Measurements from ENCODE around the gene GPR78.
"Not testable (repeated sequence)": the region's sequence is repeated elsewhere in the genome, so short reads cannot be mapped to it uniquely, and the experiment has no call there.

GPR78 gene

DNA sequence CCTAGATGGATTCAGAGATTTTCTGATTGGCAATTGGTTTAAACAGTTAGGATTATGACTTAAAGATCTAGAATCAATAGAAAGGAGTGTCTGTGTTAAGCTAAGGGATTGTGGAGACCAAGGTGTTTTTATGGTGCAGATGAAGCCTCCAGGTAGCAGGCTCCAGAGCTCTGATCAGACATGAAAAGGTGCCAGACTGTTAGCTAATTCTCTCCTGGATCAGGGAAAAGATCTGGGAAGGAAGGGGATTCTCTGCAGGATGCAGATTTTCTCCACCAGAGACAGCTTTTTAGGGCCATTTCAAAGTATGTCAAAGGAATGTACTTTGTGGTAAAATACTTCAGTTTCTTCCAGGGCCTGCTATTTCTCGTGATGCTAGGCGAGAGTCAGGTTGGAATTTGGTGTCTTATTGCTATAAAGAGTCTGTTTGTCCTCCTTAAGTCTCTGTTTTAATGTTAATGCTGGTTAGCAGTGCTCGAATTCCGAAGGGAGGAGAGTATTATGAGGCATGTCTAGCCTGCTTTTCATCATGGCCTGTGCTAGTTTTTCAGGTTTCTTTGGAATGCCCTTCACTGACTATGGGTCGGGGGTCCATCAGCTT is 12.0 kb upstream of the GPR78 start:
- no peak for DNase-seq

GRCh38 chr4:8570201-8570600 is 10.0 kb upstream of the GPR78 start:
- DNase-seq: no peak

- no peak for DNase-seq
Measured at GRCh38 chr4:8571702-8572685, 8.2 kb upstream of the GPR78 start.

DNA sequence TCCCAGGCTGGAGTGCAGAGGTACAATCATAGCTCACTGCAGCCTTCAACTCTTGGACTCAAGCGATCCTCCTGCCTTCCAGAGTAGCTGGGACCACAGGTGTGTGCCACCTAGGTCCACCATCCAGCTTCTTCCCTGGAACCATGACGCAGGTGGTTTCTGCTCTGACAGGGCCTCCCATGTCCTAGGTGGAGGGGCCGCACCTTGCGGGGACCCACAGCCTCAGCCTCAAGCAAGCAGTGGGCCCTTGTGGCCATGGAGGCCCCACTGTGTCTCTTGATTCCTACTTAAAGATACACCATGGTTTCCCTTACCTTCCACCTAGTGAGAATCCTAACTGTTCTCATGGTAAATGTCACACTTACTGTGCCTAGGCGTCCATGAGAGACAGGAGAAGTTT is 6.9 kb upstream of the GPR78 start:
- DNase-seq: no peak

GRCh38 chr4:8574796-8575370 is 5.3 kb upstream of the GPR78 start:
- no peak for DNase-seq

DNA sequence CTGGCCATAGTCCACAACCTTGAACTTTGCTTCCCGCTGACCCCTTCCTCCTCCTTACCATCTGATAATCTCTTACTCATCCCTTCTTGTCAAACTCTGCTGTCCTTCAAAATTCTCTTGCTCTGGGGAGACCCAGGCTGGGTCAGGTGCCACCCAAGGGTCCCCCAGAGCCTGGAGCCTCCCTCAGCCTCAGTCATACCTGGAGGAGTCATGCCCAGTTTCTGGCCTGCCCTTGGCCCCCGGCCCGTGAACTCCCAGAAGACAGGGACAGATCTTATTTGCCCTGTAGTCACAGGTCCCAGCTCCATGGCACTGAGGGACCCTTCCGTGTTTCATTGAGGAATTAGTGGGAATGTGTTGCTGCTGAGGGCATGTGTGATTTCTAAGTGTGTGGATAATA is 4.7 kb upstream of the GPR78 start:
- no peak for DNase-seq

GRCh38 chr4:8576591-8576990 is 3.6 kb upstream of the GPR78 start:
- DNase-seq: not testable (repeated sequence)

- no peak for DNase-seq
Measured at GRCh38 chr4:8577046-8577445, 3.1 kb upstream of the GPR78 start.

DNA sequence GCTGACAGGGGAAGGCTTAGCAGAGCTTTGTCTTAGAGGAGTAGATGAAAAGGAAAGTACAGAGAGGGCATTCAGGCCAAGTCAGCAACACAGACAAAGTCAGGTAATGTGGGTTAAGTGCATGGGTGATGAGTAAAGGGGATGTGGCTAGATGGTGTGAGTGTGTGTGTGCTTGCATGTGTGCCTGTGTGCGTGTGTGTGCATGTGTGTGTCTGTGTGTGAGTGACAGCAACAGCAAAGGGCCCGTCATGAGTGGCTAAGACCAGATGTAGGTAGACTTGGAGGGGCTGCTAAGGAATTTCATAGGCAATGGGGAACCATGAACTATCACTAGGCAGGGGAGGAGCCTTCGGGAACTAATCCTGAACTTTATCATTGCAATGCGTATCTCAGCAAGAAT is 2.2 kb upstream of the GPR78 start:
- no peak for DNase-seq

GRCh38 chr4:8578717-8579116 is 1.5 kb upstream of the GPR78 start:
- no peak for DNase-seq

GRCh38 chr4:8579526-8580320 is 469 bp upstream of the GPR78 start:
- DNase-seq: no peak

GRCh38 chr4:8581094-8581861 is 1.1 kb downstream of the GPR78 start:
- DNase-seq: no peak

GRCh38 chr4:8582016-8582415 is 1.8 kb downstream of the GPR78 start:
- DNase-seq: no peak

DNA sequence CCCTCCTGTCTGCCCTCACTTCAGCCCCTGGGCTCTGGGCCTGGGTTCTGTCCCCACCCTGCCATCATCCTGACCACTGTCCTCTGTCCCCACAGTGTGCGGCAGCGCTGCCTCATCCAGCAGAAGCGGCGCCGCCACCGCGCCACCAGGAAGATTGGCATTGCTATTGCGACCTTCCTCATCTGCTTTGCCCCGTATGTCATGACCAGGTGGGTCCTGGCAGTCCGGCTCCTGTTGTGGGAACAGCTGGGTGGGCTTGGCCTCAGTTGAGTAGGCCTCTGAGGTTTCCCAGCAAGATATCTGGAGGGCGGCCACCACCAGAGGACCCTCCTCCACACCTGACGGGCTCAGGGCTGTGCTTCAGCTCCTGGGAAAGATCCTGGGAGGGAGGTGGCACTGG is 2.2 kb downstream of the GPR78 start:
- no peak for DNase-seq

GRCh38 chr4:8582941-8583654 is 2.9 kb downstream of the GPR78 start:
- no peak for DNase-seq

DNA sequence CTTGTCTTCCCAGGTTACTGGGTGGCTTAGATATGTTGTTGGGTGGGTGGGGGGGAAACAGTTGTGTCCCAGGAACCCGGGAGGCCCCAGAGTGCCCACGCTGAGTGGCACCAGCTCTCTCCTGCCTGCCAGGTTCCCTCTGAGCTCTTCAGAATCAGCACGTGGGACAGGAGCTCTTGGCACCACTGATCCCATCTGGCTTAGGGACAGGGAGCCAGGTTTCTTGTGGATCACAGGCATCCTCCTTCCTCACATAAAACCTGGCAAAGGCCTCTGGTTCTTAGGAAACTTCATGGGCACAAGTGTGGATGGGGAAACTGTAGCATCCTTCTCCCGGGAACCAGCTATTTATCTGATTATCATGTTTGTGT is 3.4 kb downstream of the GPR78 start:
- DNase-seq: no peak

DNA sequence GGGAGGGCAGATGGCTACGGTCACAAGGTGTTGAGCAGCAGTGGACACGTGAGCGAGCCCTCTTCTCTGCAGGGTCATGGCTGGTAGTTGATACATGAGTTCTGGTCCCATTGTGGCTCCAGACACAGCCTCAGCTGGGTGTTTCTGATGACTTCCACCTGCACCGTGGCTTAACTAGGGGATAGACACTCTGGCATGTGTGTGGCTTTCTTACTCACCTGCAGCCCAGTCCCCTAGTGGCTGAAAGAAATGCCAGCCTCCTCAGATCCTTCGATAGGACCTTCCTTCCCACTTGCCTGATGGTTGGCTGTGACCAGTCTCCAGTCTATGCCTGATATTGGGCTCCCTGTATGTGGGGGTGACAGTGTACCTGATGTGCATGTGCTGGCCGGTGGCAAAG is 5.0 kb downstream of the GPR78 start:
- no peak for DNase-seq

DNA sequence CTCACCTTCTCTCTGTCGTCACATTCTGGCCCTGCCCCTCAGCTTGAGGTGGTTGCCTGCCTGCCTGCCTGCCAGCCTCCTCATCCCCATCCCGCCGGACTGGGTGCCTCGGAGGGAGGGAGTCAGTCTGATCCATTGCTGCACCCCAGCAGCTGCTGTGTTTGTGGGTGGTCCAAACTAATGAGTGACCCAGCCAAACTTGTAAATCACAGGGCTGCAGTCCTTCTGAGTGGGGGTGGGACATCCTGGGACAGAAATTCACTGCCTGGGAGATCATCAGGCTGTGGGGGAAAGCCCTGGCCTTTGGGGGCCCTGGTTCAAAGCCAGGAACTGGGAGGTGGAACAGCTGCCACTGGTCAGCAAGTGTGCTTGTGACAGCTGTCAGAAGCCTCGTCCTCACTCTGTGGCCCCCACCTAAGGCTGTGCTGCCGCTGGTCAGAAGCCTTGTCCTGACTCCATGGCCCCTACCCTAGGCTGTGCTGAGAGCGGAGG is 5.6 kb downstream of the GPR78 start:
- no peak for DNase-seq

DNA sequence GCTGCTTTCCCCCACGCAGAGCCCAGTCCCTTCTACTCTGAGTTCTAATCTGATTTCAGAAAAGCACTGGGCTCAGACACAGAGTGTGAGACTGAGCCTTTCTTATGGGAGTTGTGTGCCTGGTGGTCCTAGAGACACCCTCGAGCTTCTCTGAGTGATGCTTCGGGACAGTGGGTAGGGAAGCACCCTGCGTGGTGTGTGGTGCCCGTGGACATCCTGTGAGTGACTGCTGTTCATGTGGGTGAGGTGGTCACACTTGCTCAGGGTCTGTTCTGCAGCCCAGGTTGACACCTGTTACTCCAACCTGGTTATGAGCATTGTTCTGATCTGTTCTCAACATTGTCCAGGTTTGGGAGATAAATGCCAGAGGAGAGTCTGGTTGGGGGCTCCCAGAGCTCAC is 6.1 kb downstream of the GPR78 start:
- no peak for DNase-seq

DNA sequence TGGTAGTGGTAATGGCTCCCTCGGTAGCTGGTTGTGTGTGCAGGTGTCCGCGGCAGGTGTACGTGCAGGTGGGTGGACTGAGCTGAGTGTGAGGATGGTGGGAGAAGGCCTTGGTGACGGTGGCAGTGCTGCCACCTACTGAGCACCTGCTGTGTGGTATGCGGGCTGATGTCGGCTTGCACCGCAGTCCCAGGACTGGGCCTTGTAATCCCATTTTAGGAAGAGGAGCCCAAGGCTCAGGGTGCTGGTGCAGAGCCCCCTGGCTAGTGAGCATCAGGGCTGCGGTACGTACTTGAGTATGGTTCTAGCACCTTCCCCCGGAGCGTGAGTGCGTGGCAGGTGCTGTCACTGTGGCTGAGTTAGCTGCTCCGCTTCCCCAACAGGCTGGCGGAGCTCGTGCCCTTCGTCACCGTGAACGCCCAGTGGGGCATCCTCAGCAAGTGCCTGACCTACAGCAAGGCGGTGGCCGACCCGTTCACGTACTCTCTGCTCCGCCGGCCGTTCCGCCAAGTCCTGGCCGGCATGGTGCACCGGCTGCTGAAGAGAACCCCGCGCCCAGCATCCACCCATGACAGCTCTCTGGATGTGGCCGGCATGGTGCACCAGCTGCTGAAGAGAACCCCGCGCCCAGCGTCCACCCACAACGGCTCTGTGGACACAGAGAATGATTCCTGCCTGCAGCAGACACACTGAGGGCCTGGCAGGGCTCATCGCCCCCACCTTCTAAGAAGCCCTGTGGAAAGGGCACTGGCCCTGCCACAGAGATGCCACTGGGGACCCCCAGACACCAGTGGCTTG is 6.7 kb downstream of the GPR78 start:
- no peak for DNase-seq

Data from stimulated activated naive CD4-positive, alpha-beta T cell treated with Interleukin-2 at 50 U/mL for 16 hours (primary cell).